ENCODE measurements around the gene HOXA7.

GRCh38 chr7:27194002-27194352 is 37.5 kb upstream of the HOXA7 start:
- TF ChIP-seq POLR2A (IDR thresholded peaks at IDR 0.05) (no peak), CTCF (IDR thresholded peaks at IDR 0.05) (no peak)

Measured in heart left ventricle (tissue), 13 donors.